ENCODE results near the gene STON2. TPM values are rescaled to one million over a fixed set of nuclear protein-coding genes. Genes with fewer than 3 reads are reported as not detected.

STON2 gene
- total RNA-seq, 2 experiments from 2014 or later: 0.58 TPM; not detected in 1

DNA sequence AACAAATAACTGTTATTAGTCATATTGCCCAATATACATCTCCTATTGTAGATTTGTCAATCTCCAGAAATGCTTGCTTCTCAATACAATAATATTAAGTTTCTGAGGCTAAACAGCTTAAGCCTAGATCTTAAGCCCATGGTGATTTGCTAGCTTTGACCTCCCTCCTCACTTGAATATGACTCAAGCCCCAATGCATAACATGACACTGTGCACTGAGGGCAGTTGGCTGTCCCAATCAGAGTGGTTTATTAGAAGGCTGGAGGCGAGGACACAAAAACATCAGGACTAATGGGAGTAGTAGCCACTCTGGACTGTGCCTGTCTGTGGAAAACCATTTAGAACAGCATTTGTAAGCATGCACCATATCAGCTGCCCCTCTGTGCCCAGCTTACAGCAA lies 98.3 kb downstream of the STON2 start:
- POLR2A ChIA-PET: no interaction called here
- no peaks in the 10 kb centered on the region for H3K9me3 Mint-ChIP-seq
- no peak overlapping the region for H3K4me3 Mint-ChIP-seq
- ATAC-seq (no peak), DNase-seq (no peak)
- CTCF ChIA-PET: no interaction called here
- H3K27me3 Mint-ChIP-seq: no peaks in the 10 kb centered on the region
- intact Hi-C loops (cut with micrococcal nuclease): no loop called here
- no peaks in the 10 kb centered on the region for H3K36me3 Mint-ChIP-seq (ENCODE audit: low read depth)
- no peak overlapping the region for H3K27ac Mint-ChIP-seq
- TF ChIP-seq, protein P1, sequence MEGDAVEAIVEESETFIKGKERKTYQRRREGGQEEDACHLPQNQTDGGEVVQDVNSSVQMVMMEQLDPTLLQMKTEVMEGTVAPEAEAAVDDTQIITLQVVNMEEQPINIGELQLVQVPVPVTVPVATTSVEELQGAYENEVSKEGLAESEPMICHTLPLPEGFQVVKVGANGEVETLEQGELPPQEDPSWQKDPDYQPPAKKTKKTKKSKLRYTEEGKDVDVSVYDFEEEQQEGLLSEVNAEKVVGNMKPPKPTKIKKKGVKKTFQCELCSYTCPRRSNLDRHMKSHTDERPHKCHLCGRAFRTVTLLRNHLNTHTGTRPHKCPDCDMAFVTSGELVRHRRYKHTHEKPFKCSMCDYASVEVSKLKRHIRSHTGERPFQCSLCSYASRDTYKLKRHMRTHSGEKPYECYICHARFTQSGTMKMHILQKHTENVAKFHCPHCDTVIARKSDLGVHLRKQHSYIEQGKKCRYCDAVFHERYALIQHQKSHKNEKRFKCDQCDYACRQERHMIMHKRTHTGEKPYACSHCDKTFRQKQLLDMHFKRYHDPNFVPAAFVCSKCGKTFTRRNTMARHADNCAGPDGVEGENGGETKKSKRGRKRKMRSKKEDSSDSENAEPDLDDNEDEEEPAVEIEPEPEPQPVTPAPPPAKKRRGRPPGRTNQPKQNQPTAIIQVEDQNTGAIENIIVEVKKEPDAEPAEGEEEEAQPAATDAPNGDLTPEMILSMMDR (IDR thresholded peaks at IDR 0.05): no peak
- H3K4me1 Mint-ChIP-seq (ENCODE audit: low read depth): peaks cover 11% of the 10 kb centered on the region

DNA sequence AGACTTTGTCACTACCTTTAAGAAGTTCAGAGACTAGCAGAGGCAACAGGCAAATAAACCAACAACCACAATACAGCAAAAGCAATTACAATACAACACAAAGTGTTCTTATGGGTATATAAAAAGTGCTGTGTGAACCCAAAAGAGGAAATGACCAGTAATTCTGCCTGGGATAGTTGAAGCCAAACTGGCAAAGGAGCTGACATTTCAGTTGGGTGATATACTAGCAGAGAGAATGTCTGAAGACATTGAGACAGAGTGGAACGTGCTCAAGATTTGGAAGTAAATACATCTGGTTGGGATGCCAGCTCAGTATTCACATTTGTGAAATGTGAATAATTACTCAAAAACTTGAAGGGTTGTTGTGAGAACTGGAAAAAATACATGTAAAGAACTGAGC lies 98.8 kb downstream of the STON2 start:
- Mint-ChIP-seq H3K27me3 (no peaks in the 10 kb centered on the region), H3K36me3 (ENCODE audit: low read depth) (no peaks in the 10 kb centered on the region), H3K4me1 (ENCODE audit: low read depth) (peaks cover 11% of the 10 kb centered on the region), H3K4me3 (no peak overlapping the region), H3K9me3 (no peaks in the 10 kb centered on the region), H3K27ac (no peak overlapping the region)
- ChIA-PET POLR2A (no interaction called here), CTCF (no interaction called here)
- DNase-seq (no peak), ATAC-seq (no peak)
- intact Hi-C loops (cut with micrococcal nuclease): no loop called here
- TF ChIP-seq, protein P1 (IDR thresholded peaks at IDR 0.05): no peak

DNA sequence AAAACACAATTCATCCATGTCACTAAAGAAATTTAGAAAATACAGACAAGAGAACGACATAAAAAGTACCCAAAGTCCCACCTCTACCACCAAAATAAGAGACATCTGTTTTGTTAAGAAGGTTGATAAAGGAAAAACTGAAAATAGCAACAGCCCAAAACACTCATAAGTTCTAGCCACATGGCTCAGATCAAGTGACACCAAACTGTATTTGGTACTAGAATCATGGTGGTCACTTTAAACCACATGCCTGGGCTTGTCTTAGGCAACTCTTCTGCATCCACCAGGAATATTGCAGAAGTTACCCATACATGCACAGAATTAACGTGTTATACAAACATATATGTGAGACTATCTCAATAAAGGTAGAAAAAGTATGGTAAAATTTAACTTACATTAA lies 101.2 kb downstream of the STON2 start:
- Mint-ChIP-seq H3K4me1 (ENCODE audit: low read depth) (peaks cover 10% of the 10 kb centered on the region), H3K9me3 (no peaks in the 10 kb centered on the region), H3K4me3 (no peak overlapping the region), H3K27me3 (no peaks in the 10 kb centered on the region), H3K36me3 (ENCODE audit: low read depth) (no peaks in the 10 kb centered on the region), H3K27ac (no peak overlapping the region)
- ChIA-PET POLR2A (no interaction called here), CTCF (no interaction called here)
- DNase-seq: no peak
- TF ChIP-seq, protein P1 (IDR thresholded peaks at IDR 0.05): no peak
- no peak for ATAC-seq
- intact Hi-C loops (cut with micrococcal nuclease): no loop called here

DNA sequence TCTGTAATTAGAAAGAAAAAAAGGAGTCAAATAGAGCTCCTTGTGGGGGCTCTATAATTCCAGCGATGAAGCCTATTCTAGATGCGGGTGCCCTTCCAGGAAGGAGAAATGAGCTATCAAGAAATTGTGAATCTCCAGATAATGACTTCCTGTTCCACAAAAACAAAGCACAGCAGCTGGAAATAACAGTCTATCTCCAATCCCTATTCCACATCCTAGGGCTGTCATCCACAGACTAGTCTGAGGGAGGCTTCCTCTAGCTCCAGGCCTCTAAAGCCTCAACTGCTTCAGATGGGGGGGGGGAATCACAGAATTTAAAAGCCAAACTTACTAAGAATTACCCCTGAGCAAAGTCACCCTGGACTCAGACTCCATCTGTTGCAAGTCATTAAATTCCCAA lies 102.0 kb downstream of the STON2 start:
- ChIA-PET POLR2A (no interaction called here), CTCF (no interaction called here)
- no peaks in the 10 kb centered on the region for H3K9me3 Mint-ChIP-seq
- intact Hi-C loops (cut with micrococcal nuclease): no loop called here
- DNase-seq: no peak
- no peak for ATAC-seq
- no peak overlapping the region for H3K27ac Mint-ChIP-seq
- H3K4me3 Mint-ChIP-seq: no peak overlapping the region
- no peaks in the 10 kb centered on the region for H3K36me3 Mint-ChIP-seq (ENCODE audit: low read depth)
- no peaks in the 10 kb centered on the region for H3K27me3 Mint-ChIP-seq
- H3K4me1 Mint-ChIP-seq (ENCODE audit: low read depth): peaks cover 3% of the 10 kb centered on the region
- TF ChIP-seq, protein P1 (IDR thresholded peaks at IDR 0.05): no peak

DNA sequence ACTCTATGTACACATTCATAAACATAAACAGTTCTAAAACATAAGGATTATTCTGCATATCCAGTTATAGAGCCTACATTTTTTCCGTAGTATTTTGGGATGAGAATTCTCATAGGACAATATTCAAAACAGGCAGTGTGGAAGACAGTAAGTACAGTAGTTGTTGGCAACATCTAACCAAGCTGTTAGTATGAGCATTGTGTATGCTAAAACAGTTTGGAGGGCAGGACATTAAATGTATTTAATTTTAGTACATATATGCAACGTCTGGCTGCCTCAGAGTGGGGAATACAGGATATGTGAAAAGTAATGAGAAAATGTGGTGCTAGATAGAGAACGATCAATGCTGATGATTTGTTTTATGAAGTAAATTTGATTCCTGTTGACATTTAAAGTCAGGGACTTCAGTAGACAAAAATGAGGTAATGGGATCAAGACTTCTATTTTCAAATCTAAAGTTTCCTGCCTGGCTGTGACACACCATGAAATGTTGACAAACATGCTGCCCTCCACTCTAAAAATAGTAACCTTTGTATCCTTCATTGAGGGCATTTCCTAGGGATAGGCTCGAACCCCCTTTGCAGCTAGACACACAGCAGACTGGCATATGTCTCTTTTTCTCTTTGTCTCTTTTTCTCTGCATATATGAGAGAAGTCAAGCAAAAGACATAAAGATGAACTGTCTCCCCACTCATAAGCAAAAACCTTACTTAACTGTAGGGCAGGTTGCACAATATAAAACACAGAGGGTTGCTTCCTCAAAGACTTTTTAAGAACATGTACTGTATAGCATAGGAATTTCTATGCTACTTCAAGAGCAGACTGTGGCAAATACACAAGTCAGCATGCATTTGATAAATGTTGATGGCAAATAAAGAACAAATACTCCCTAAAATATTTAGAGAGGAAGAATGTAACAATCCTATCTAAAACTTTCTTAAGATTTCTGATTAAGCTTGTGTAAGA lies 103.9 kb downstream of the STON2 start:
- intact Hi-C loops (cut with micrococcal nuclease): no loop called here
- POLR2A ChIA-PET: no interaction called here
- H3K4me3 Mint-ChIP-seq: no peak overlapping the region
- no peaks in the 10 kb centered on the region for H3K4me1 Mint-ChIP-seq (ENCODE audit: low read depth)
- H3K27me3 Mint-ChIP-seq: no peaks in the 10 kb centered on the region
- no peak for ATAC-seq
- DNase-seq: no peak
- no peak overlapping the region for H3K27ac Mint-ChIP-seq
- TF ChIP-seq, protein P1 (IDR thresholded peaks at IDR 0.05): no peak
- CTCF ChIA-PET: no interaction called here
- no peaks in the 10 kb centered on the region for H3K9me3 Mint-ChIP-seq
- no peaks in the 10 kb centered on the region for H3K36me3 Mint-ChIP-seq (ENCODE audit: low read depth)
